ENCODE data around the gene UCHL1.

UCHL1 gene

DNA sequence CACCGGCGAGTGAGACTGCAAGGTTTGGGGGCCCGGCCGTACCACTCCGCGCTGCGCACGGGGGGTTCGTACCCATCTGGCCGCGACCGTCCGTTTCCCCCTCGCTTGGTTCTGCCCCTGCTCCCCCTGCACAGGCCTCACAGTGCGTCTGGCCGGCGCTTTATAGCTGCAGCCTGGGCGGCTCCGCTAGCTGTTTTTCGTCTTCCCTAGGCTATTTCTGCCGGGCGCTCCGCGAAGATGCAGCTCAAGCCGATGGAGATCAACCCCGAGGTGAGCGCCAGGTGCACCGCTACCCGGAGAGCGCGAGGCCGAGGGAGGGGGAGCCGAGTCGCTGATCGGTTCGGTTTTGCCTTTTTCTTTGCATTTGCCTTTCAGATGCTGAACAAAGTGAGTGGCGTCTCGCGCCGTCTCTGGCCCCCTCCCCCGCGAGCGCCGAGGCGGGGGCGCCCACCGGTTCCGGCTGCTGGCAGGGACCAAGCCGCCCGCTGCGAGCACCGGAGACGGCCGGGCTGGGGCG is at the start of gene UCHL1:
UCHL1 (plus strand) TSS at position 189 of the 517 bp plus-strand sequence; CDS start at position 238, 49 bp downstream.
- no peak for DNase-seq (ENCODE audit: low spot score)

DNA sequence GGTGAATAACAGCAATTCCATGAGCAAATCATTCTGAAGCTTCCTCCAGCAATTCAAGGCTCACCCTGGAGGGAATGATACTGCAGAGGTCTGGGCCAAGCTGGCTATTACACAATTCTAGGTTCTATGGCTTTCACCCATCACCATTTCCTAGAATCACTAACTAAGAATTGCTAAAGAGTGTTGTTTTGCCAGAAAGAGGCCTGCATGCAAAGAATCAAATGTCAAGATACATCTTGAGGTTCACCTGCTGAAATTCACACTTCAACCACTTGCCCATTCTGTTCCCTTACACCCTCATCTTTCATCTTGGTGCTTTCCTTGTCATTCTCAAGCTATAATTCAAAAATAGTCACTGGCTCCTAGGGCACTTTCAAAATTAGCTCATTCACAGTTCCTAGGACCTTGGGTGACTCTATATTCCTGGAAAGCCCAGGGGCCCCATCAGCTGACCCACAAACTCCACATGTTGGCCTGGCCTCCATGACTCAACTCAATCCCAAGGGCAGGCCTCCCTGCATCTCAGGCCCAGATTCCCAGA is 49.4 kb upstream of the UCHL1 start:
- DNase-seq (ENCODE audit: low spot score) = no peak

DNA sequence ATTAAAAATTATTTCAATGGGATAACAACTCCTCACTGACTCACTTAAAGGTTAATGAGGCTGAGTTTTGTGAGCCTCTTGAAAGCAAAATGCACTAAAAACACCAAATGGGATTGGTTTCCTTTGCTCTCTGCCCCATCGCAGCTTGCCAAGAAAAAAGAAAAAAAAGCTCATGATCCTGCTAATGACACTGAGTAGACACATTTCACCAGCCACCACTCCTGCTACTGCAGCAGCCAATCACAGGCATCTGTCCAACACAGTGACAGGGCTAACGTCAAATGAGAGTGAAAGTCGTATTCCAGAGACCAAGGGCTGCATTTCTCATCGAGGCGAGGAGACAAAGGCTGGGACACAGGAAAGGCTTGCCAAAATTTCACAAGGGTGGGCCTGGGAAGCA is 47.5 kb upstream of the UCHL1 start:
- DNase-seq (ENCODE audit: low spot score) = no peak

DNA sequence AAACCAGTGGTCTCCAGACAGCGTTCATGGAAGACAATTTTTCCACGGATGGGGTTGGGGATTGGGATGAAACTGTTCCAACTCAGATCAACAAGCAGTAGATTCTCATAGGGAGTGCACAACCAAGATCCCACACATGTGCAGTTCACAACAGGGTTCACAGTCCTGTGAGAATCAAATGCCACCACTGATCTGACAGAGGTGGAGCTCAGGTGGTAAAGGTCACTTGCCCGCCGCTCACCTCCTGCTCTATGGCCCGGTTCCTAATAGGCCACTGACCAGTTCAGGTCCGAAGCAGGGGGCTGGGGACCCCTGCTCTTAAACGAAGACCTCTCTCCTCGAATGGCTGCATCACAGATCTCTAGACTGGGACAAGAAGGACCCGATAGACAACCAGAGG is 46.8 kb upstream of the UCHL1 start:
- no peak for DNase-seq (ENCODE audit: low spot score)

DNA sequence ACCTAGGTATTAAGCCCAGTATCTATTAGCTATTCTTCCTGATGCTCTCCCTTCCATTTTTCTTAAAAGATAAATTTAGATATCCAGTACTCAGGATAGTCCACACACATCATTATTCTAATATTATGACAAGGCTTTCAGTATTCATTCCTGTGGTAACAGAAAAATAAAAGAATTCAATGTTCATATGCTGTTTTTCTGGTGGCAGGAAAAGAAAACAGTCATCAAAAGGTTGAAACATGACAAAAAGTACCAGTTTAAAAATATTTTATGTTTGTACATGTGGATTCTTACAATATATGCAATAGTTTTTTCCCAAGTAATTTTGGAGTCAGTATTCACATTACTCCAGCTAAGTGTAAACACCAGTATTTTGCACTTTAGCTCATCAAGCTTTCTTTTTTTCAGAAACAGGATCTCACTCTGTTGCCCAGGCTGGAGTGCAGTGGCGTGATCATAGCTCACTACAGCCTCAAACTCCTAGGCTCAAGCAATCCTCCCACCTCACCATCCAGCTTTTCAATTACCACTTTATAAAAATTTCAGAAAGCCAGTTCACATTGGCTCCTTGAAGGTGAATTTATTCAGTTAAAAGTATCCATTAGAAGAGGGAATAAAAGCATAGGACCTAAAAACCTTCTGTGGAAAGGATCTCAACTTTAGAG is 44.6 kb upstream of the UCHL1 start:
- no peak for DNase-seq (ENCODE audit: low spot score)

DNA sequence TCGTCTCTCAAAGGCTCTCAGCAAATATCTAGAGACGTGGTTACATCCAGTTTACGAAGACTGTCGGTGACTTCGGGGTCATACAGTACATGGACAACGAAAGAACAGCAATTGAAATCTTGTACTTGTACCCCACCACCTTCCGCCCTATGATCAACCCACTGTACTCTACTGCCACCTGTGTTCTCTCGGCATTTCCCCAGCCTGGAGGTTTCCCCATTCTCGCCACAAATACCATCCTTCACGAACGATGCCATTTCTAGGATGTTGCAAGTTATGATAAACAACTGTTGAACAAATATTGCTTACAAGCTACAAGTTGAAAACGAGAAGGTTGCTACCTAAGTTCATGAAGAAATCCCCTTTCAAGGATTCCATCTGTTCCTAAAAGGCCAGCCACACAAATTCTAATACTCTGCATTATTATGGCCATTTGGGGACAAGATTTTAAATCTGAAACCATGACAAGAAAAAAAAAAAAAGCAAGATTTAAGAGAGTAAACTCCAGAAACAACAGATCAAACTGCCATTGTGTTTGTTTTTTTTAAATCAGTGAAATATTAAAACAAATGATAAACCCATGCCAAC is 44.0 kb upstream of the UCHL1 start:
- no peak for DNase-seq (ENCODE audit: low spot score)

DNA sequence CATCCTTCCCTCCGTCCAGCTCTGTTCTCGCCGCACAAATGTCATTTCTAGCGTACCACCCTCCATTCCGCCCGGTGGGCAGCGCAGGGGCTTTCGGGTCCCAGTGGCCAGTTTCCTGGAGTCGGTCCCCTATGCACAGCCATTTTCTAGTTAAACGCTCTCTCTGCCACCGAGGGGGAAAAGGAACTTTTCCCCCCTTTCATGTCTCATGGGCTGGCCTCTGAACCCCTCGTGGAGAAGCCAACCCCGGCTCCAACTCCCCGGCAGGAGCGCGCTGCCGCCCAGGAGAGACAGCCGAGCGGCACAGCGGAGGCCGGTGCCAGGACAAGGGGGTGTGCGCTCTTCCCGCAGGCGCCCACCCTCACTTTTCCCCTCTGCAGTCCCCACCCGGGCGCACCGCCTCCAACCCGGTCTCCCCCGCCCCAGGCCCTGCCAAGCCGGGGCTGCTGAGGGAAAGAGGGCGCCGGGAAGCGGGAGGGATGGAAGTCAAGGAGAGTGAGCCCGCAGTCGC is 43.0 kb upstream of the UCHL1 start:
- no peak for DNase-seq (ENCODE audit: low spot score)

DNA sequence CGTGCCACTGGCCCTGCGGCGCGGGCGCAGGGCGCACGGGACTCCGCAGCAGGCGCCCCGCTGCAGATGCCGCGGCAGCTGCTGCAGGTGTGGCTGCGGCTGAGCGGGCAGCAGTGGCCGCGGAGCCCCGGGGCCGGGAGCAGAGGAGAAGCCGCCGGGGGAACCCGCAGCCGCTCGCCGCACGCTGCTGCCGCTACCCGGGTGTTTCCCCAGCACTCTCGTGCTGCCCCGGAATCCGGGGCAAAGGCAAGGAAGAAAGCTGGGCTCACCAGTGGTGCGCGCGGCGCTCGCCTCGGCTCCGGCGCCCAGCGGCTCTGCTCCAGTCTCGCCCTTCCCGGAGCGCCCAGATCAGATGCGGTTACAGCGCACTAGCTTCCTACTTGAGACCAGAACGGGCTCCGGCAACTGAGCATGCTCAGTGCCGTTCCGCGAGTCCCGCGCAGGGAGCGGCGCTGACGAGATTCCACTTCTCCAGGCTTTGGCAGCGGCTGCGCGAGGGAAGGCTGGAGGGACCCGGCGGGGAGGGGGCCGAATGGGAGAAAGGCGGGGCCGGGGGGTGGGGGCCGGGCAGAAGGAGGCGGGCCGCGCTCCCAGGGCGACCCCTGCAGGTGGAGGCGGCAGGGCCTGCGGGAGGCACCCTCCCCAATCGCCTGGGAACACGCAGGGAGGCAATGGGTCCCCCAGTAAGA is 42.4 kb upstream of the UCHL1 start, which contains the start of gene APBB2:
APBB2 (minus strand) TSS at position 407 of the 689 bp plus-strand sequence. CDS start 181,288 bp downstream, outside the sequence.
- no peak for DNase-seq (ENCODE audit: low spot score)

DNA sequence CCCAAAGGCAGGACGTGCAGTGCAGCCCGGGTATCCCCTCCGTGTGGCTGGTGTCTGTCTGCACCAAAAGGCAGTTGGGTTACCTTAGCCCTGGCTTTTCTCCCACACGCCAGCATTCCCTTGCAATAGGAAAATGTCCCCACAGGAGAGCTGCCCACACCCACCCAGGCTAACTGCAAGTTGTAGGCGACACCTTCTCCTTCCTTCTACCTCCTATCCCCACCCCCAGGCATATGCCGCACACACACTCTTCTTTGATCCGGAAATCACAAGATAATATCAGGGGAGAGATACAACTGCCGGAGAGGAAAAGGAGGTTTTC is 41.9 kb upstream of the UCHL1 start:
- no peak for DNase-seq (ENCODE audit: low spot score)

DNA sequence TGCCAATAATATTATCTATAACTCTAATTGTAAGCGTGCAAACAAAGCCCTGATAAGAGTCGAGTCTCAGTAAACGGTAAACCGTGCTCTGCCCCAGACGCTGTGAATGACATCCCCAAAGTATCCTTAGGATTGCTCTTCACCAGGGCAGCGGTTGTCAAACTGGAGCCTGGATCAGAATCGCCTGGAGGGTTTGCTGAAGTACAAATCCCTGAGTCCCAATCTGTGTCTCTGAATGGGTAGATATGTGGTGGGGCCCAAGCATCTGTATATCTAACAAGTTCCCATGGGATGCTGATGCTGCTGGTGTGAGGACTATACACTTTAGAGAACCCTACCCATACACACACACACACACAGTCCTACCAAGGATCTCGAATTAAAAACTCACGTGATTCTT is 41.6 kb upstream of the UCHL1 start:
- DNase-seq (ENCODE audit: low spot score) = no peak

DNA sequence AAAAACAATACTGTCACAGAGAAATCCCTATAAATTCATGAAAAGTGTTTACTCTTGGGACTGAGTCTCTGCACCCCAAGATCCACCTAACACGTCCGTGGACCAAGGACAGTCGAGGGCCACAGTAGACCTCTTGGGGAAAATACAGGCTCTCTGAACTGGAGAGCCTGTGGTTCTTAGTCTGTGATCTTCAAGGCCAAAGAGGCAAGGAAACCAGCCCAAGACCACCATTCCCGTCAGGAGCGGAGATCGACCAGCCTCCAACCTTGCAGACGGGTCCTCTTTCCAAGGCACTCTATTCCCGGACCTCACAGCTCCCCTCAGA is 40.8 kb upstream of the UCHL1 start:
- no peak for DNase-seq (ENCODE audit: low spot score)

DNA sequence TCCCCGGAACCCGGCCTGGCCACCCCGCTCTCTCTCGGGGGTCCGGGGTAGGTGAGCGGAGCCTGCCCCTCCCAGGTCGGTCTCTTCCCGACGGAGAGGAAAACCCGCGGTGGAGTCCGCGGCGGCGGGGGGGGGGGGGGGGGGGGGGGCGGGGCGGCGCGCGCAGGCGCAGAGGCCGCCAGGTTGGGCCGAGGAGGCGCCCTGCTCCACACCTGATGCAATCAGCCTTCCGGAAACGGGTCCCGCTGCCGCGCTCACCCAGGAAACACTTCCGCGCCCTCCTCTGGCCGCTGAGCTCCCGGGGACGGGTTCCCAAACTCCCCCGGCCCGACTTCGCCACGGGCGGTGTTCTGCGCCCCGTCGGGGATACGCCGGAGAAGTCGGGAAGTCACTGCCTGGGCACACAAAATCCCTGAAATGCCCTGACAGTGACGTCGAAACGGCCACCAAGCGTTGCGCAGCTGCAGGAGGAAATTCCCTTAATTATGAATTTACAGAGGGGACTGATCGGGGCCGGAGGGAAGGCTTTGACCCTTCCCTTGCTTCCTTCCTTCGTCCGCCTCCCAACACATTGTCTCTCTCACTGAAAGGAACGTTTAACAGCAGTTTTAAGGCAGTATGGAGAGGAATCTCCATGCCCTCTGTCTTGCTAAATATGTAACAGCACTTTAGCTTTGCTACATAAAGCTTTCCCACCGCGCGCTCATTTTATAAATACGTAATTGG is 40.3 kb upstream of the UCHL1 start:
- DNase-seq (ENCODE audit: low spot score) = no peak

DNA sequence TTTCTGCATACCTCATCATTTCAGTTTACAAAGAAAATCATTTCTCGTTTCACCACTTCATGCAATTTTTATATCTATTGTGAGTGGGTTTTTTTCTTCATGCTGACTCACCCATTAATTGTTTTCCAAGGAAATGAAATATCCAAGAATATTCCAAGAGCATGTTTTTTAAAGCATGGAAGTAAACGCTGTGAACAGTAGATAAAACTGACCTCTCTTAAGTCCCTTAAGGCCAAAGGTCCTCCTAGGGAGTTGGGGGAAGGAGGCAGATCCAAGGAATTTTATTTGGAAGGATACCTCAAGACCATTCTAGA is 39.8 kb upstream of the UCHL1 start:
- no peak for DNase-seq (ENCODE audit: low spot score)

DNA sequence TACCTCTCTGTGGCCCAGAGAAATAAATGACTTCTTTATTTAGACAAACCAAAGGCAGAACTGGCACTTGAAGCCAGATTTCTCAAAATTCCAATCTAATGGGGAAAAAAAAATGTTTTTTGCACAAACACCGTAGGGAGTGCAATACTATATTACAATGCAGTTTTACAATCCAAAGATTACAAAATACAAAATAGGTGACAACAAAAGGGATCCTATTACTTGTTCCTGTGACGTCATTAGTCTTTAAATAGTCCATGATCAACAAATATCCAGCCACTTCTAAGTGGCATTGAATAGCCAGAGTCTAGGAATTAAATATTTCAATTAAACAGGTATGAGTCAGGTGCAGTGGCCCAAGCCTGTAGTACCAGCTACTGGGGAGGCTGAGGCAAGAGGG is 39.4 kb upstream of the UCHL1 start:
- DNase-seq (ENCODE audit: low spot score) = no peak

DNA sequence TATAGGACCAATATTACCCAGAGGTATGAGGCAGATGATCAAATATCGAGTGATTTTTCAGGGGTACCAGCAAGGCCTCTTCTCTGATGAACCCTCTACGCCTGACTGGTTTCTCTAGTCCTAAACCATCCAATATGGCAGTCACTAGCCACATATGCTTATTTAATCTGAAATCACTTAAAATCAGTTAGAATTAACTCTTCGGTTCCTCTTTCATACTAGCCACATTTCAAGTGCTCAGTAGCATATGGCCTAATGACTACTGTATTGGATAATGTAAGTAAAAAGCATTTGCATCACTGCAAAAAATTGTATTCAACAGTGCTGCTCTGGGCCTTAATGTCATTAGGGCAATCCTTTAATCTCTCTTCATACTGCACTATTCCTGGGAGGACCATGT is 38.0 kb upstream of the UCHL1 start:
- DNase-seq (ENCODE audit: low spot score) = no peak

DNA sequence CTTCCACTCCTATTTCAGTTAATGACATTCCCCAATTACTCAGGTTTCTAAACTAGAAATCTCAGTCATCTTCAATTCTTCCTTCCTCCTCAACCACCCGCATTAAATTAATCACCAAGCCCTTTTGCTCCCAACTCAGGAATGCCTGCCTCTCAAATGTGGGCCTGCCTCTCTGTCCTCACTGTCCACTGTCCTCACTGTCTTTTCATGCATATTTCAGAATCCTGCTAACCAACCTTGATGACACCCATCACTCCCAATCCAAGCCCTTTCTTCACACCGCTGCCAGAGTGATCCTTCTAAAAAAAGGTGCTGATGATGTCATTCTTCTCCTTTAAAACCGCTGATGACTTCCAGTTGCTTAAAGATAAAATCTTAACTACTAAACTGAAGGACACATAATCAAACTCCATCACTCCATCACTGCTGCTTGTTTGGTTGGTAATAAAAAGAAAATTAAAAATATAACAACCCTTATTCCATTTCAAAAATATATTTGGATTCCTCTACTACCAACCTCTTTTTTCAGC is 37.2 kb upstream of the UCHL1 start:
- no peak for DNase-seq (ENCODE audit: low spot score)

DNA sequence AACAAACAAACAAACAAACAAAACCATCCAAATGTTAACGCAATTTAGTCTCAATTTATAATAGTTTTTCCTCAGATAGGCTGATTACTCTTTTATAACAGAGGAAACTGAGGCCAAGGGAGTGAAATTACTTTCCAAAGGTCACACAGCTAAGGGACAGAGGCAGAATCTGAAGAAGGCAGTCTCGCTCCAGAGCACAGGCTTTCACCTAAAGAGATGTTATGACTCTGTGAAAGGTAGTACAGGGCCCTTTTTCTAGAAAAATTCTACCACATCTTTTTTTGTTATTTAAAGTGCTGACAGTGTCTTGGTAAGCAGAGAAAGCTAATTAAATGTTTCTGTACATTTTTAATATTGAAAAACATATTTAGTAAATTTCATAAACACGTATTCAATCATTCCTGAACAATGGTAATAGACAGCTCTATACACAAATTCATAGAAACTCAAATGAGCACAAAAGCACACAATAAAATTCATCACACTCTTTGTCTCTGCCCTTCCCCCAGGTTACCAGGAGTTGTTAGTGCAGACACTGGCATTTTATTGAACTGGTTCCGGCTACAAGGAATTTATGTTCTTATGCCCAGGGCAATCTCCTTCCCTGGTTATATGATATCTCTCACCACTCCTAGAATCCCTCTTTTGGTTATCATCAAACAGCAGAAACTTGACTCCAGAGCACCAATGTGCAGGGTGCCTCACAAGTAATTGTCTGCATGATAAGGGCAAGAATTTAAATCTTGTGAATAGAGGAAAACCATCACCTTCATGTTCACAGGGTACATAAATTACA is 34.7 kb upstream of the UCHL1 start:
- DNase-seq (ENCODE audit: low spot score) = no peak

DNA sequence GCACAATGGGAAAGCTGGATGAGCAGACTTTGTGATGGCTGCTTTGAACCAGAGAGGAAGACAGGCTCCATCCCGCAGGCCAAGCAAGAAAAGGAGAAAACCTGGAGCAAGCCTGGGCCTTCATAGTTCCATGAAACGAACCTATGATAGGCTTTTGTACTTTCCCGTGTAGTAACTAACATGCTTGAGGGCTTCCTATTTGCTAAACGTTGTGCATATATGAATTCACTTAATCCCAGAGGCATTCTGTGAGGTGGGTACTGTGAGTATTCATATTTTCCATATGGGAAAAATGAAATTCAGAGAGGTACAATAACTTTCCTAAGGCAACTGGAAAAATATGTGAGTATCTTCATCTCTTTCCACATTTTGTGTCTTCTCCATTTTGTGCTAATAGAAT is 28.8 kb upstream of the UCHL1 start:
- DNase-seq (ENCODE audit: low spot score) = no peak

DNA sequence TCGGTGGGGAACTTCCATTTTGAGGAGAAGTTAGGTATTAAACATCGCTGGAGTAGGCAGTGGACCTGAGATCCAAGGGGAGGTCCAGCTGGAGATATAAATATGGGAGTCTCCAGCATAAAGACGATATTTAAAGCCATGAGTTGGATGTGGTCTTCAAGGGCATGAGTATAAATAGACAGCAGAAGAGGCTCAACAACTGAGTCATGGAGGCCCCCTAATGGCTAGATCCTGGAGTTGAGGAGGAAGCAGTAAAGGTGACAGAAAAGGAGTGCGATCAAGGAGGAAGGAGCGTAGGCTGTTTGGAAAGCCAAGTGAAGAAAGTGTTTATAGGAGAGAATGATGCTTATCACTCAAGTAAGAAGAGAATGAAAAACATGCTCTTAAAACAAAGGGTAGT is 24.3 kb upstream of the UCHL1 start:
- DNase-seq (ENCODE audit: low spot score) = no peak

DNA sequence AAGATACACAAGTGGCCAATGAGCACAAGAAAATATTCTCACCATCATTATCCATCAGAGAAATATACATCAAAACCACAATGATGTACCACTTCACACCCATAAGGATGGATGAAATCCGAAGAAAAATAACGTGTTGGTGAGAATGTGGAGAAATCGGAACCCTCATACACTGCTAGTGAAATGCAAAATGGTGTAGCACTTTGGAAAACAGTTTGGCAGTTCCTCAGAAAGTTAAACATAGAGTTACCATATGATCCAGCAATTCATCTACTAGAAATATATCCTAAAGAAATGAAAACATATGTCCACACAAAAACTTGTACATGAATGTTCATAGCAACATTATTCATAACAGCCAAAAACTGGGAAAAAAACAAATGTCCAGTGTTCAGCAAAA is 23.9 kb upstream of the UCHL1 start:
- DNase-seq (ENCODE audit: low spot score) = no peak

DNA sequence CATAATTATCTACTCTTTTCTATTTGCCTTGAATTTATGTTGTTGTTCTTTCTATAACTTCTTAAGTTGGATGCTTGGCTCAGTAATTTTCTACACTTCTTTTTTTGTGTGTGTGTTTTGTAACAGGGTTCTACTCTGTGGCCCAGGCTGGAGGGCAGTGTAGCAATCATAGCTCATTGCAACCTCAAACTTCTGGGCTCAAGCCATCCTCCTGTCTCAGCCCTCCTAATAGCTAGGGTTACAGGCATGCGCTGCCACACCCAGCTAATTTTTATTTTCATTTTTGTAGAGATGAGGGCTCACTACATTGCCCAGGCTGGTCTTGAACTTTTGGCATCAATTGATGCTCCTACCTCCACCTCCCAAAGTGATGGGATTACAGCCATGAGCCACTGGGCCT is 20.7 kb upstream of the UCHL1 start:
- no peak for DNase-seq (ENCODE audit: low spot score)

DNA sequence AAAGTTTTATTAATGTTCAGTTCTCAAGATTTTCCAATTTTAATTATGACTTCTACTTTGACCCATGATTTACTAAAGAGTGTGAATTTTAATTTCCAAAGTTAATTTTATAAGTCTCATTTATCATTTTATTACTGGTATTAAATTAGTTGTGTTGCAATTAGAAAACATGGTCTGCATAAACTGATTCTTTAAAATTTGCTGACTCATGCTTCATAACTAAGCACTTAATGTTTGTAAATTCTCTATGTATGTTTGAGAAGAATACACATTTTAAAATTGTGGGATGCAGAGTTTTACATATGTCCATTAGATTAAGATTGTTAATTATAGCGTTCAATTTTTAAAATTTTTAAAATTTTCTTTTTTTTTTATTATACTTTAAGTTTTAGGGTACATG is 20.2 kb upstream of the UCHL1 start:
- DNase-seq (ENCODE audit: low spot score) = no peak
